Osteoblast (primary cell): ENCODE data around the gene DISP1. TPM values are rescaled to one million over a fixed set of nuclear protein-coding genes. Genes with fewer than 3 reads are reported as not detected.

ENCODE experiments used
- DNase-seq: peaks from one replicate; pipeline ENCODE4 v3.0.0; 2011; ENCODE audit warnings: low spot score, mixed read lengths; ENCODE audit not compliant: insufficient read length; ENCODE audit errors: missing footprints
- H2AFZ ChIP-seq: 2 replicates; pipeline ENCODE4 v1.6.0; 2011; ENCODE audit warnings: mild to moderate bottlenecking, low read length
- H3K27ac ChIP-seq: 2 replicates; pipeline ENCODE4 v1.5.1; 2011; ENCODE audit warnings: mild to moderate bottlenecking, low read depth, low read length, moderate library complexity
- H3K27me3 ChIP-seq: 2 replicates; pipeline ENCODE4 v1.6.0; 2012; ENCODE audit warnings: mild to moderate bottlenecking, control low read depth, inconsistent platforms, low read length, moderate library complexity; ENCODE audit not compliant: insufficient read depth
- H3K36me3 ChIP-seq: 2 replicates; pipeline ENCODE4 v1.5.1; 2011; ENCODE audit warnings: mild to moderate bottlenecking, low read length, control low read depth, moderate library complexity; ENCODE audit not compliant: insufficient read depth
- H3K4me1 ChIP-seq: 2 replicates; pipeline ENCODE4 v1.5.1; 2011; ENCODE audit warnings: mild to moderate bottlenecking, low read length, control low read depth, moderate library complexity; ENCODE audit not compliant: insufficient read depth
- H3K4me2 ChIP-seq: 2 replicates; pipeline ENCODE4 v1.6.0; 2011; ENCODE audit warnings: mild to moderate bottlenecking, low read length; ENCODE audit not compliant: insufficient read depth
- H3K4me3 ChIP-seq: fragments of 200-600 bp; sonication (generic); 3 replicates; pipeline ENCODE4 v1.5.1; 2012; ENCODE audit warnings: mild to moderate bottlenecking, low read length, inconsistent platforms; ENCODE audit not compliant: insufficient read depth
- H3K79me2 ChIP-seq: 2 replicates; pipeline ENCODE4 v1.6.0; 2012; ENCODE audit warnings: mild to moderate bottlenecking, low read length, control low read depth, inconsistent platforms; ENCODE audit not compliant: insufficient read depth
- H3K9me3 ChIP-seq: 2 replicates; pipeline ENCODE4 v1.5.1; 2011; ENCODE audit warnings: low read depth, low read length, control low read depth
- H4K20me1 ChIP-seq: 2 replicates; pipeline ENCODE4 v1.6.0; 2012; ENCODE audit warnings: mild to moderate bottlenecking, low read length, control low read depth; ENCODE audit not compliant: insufficient read depth
- CTCF ChIP-seq: IDR thresholded peaks from 2 replicates; pipeline ENCODE4 v1.5.1; 2011; ENCODE audit warnings: mild to moderate bottlenecking, low read depth, low read length, moderate library complexity; ENCODE audit errors: extremely low read depth
- total RNA-seq: library from RNA; depleted of rRNA; stranded (reverse); fragments of >200 nt; gene quantifications from 2 replicates; pipeline ENCODE4 v1.2.3, GENCODE V29; 2012

Gene DISP1
- total RNA-seq, 1 donor: 4.3 TPM

- H3K4me3 ChIP-seq: no peak overlapping the region
- no peak overlapping the region for H2AFZ ChIP-seq
- H4K20me1 ChIP-seq: no peaks in the 10 kb centered on the region
- no peaks in the 10 kb centered on the region for H3K36me3 ChIP-seq
- no peaks in the 10 kb centered on the region for H3K4me1 ChIP-seq
- DNase-seq: no peak
- H3K27me3 ChIP-seq: no peaks in the 10 kb centered on the region
- H3K9me3 ChIP-seq: no peaks in the 10 kb centered on the region
- H3K79me2 ChIP-seq: no peaks in the 10 kb centered on the region
- H3K4me2 ChIP-seq: no peak overlapping the region
- H3K27ac ChIP-seq: no peak overlapping the region
- no peak for TF ChIP-seq CTCF
Measured at GRCh38 chr1:222852326-222852725, 37.5 kb downstream of the DISP1 start.

DNA sequence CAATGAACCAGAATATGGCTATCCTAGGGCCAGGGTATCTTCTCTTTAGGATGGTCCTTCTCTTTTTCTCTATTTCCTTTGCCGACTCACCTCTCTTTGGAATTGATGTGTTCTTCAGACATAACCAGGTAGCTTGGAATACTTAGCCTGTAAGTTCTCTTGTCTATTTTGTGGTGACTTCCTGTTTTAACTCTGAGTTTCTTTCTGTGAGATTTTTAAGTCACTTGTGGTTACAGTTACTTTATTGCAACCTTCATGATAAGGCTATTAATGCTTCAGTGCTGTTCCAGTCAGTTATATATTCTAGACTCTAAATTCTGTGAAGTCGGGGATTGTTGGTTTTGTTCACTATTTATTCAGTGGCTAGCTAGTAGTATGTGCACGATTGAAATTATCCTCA is 46.2 kb downstream of the DISP1 start:
- no peak overlapping the region for H3K4me2 ChIP-seq
- TF ChIP-seq CTCF: no peak
- no peak overlapping the region for H3K4me3 ChIP-seq
- H3K36me3 ChIP-seq: no peaks in the 10 kb centered on the region
- no peaks in the 10 kb centered on the region for H3K4me1 ChIP-seq
- no peaks in the 10 kb centered on the region for H4K20me1 ChIP-seq
- no peaks in the 10 kb centered on the region for H3K27me3 ChIP-seq
- DNase-seq: no peak
- no peak overlapping the region for H3K27ac ChIP-seq
- no peaks in the 10 kb centered on the region for H3K9me3 ChIP-seq
- no peaks in the 10 kb centered on the region for H3K79me2 ChIP-seq
- H2AFZ ChIP-seq: no peak overlapping the region

Other genes with a start within 250 kb of the DISP1 start
- gene TAF1A, start 225.1 kb upstream of the DISP1 start, total RNA-seq: 8.5 and 9.4 TPM in 2 replicates
- 68.8 and 79.6 TPM in 2 replicates for gene MIA3, start 196.9 kb upstream of the DISP1 start, total RNA-seq
- gene AIDA, start 102.5 kb upstream of the DISP1 start, total RNA-seq: 45.6 and 54.2 TPM in 2 replicates
- gene BROX, start 102.5 kb upstream of the DISP1 start, total RNA-seq: 77.4 and 79.3 TPM in 2 replicates
- gene FAM177B, start 77.8 kb upstream of the DISP1 start, total RNA-seq: not detected in 2 replicates